ENCODE measurements around the gene CAPZB.

DNA sequence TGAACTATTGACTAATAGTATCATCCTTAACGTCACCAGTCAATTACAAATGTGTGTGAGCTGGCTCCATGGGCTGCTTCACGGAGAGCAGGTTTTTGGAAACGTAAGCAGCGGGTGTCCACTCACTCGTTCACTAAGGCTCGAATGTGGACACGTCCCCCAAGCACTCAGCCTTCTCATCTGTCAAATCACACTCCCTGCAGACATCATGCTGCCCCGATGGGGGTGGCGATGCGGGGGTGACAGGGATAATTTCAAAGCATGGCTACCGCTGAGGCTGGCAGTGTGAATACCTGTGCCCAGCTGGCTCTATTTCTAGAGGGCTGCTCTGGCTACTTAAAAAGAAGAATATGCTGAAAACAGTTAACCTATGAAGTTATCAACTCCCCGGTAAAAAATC lies 71.3 kb downstream of the CAPZB start:
- TF ChIP-seq, protein P1, sequence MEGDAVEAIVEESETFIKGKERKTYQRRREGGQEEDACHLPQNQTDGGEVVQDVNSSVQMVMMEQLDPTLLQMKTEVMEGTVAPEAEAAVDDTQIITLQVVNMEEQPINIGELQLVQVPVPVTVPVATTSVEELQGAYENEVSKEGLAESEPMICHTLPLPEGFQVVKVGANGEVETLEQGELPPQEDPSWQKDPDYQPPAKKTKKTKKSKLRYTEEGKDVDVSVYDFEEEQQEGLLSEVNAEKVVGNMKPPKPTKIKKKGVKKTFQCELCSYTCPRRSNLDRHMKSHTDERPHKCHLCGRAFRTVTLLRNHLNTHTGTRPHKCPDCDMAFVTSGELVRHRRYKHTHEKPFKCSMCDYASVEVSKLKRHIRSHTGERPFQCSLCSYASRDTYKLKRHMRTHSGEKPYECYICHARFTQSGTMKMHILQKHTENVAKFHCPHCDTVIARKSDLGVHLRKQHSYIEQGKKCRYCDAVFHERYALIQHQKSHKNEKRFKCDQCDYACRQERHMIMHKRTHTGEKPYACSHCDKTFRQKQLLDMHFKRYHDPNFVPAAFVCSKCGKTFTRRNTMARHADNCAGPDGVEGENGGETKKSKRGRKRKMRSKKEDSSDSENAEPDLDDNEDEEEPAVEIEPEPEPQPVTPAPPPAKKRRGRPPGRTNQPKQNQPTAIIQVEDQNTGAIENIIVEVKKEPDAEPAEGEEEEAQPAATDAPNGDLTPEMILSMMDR (IDR thresholded peaks at IDR 0.05) = no peak
- TF ChIP-seq POLR2A (IDR thresholded peaks at IDR 0.05) = no peak
